DMS 273 treated with DMSO at 0.1 percent for 48 hours (cell line): Measurements from ENCODE around the gene MDH2.
"Not testable (repeated sequence)": the region's sequence is repeated elsewhere in the genome, so short reads cannot be mapped to it uniquely, and the experiment has no call there.

ENCODE experiments used
- DNase-seq: peaks from one replicate; lab custom pipeline; 2025; lab: John Stamatoyannopoulos, UW

MDH2 gene

DNA sequence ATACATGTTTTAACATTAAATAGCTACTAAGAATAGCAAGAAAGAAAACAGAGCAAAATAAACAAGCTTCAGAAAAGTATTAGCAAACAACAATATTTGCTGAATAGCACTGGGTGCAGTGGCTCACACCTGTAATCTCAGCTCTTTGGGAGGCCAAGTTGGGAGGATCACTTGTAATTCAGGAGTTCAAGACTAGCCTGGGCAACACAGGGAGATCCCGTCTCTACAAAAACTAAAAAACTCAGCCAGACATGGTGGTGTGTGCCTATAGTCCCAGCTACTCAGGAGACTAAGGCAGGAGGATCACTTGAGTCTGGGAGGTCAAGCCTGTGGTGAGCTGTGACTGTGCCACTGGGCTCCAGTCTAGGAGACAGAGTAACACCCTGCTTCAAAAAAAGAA is 66.8 kb downstream of the MDH2 start:
- DNase-seq: not testable (repeated sequence)
